ENCODE results near the gene COL23A1.

The COL23A1 gene

GRCh38 chr5:178463321-178464155, 126.7 kb downstream of the COL23A1 start:
- no peak for DNase-seq (ENCODE audit: low read depth in 2 of 2, low spot score in 1 of 2)

- DNase-seq (ENCODE audit: low read depth in 2 of 2, low spot score in 1 of 2), result no peak
Measured at GRCh38 chr5:178462816-178463215, 127.4 kb downstream of the COL23A1 start.

GRCh38 chr5:178462076-178462475, 128.1 kb downstream of the COL23A1 start:
- no peak for DNase-seq (ENCODE audit: low read depth in 2 of 2, low spot score in 1 of 2)

GRCh38 chr5:178461004-178461730, 129.0 kb downstream of the COL23A1 start:
- no peak for DNase-seq (ENCODE audit: low read depth in 2 of 2, low spot score in 1 of 2)

- no peak for DNase-seq (ENCODE audit: low read depth in 2 of 2, low spot score in 1 of 2)
Measured at GRCh38 chr5:178460598-178460997, 129.6 kb downstream of the COL23A1 start.

- DNase-seq (ENCODE audit: low read depth in 2 of 2, low spot score in 1 of 2), result no peak
Measured at GRCh38 chr5:178460174-178460573, 130.0 kb downstream of the COL23A1 start.

- DNase-seq (ENCODE audit: low read depth in 2 of 2, low spot score in 1 of 2), result no peak
Measured at GRCh38 chr5:178458140-178458539, 132.1 kb downstream of the COL23A1 start.

- no peak for DNase-seq (ENCODE audit: low read depth in 2 of 2, low spot score in 1 of 2)
Measured at GRCh38 chr5:178457471-178457870, 132.7 kb downstream of the COL23A1 start.

- no peak for DNase-seq (ENCODE audit: low read depth in 2 of 2, low spot score in 1 of 2)
Measured at GRCh38 chr5:178455480-178455835, 134.7 kb downstream of the COL23A1 start.

- no peak for DNase-seq (ENCODE audit: low read depth in 2 of 2, low spot score in 1 of 2)
Measured at GRCh38 chr5:178454821-178455479, 135.2 kb downstream of the COL23A1 start.

GRCh38 chr5:178454303-178454702, 135.9 kb downstream of the COL23A1 start:
- DNase-seq (ENCODE audit: low read depth in 2 of 2, low spot score in 1 of 2), result no peak

GRCh38 chr5:178453224-178453623, 137.0 kb downstream of the COL23A1 start:
- DNase-seq (ENCODE audit: low read depth in 2 of 2, low spot score in 1 of 2), result no peak

GRCh38 chr5:178450121-178451028, 139.8 kb downstream of the COL23A1 start:
- DNase-seq (ENCODE audit: low read depth in 2 of 2, low spot score in 1 of 2), result no peak

- DNase-seq (ENCODE audit: low read depth in 2 of 2, low spot score in 1 of 2), result no peak
Measured at GRCh38 chr5:178449163-178450070, 140.8 kb downstream of the COL23A1 start.

GRCh38 chr5:178445534-178445933, 144.7 kb downstream of the COL23A1 start:
- DNase-seq (ENCODE audit: low read depth in 2 of 2, low spot score in 1 of 2), result no peak

- no peak for DNase-seq (ENCODE audit: low read depth in 2 of 2, low spot score in 1 of 2)
Measured at GRCh38 chr5:178442405-178443257, 147.6 kb downstream of the COL23A1 start.

- no peak for DNase-seq (ENCODE audit: low read depth in 2 of 2, low spot score in 1 of 2)
Measured at GRCh38 chr5:178441486-178442270, 148.5 kb downstream of the COL23A1 start.

- no peak for DNase-seq (ENCODE audit: low read depth in 2 of 2, low spot score in 1 of 2)
Measured at GRCh38 chr5:178440181-178440580, 150.0 kb downstream of the COL23A1 start.
